IMR-90 (cell line): ENCODE measurements around the gene AFG3L2. TPM values are rescaled to one million over a fixed set of nuclear protein-coding genes. Genes with fewer than 3 reads are reported as not detected.
A peak's percentile ranks its signal among the peaks of the same experiment; 100 is the strongest.

Source experiments
- ATAC-seq: fragments of 200-7000 bp; cut with Tn5 transposase; 2 replicates; pipeline ENCODE4 v1.9.1; 2020; ENCODE audit warnings: low read depth, mild to moderate bottlenecking, moderate library complexity
- Bru-seq: library from RNA; stranded (reverse); fragments of 400-500 nt; gene quantifications from one replicate; lab custom pipeline; 2021; lab: Mats Ljungman, UMichigan
- BruChase-seq, 2 experiments: library from RNA; stranded (reverse); fragments of 400-500 nt; gene quantifications; one replicate each; lab custom pipeline; 2021; lab: Mats Ljungman, UMichigan
- BruUV-seq: library from RNA; stranded (reverse); fragments of 400-500 nt; replicated peaks from 2 replicates; lab custom pipeline; 2021; lab: Mats Ljungman, UMichigan
- CTCF ChIA-PET: fragments of 300-600 bp; formaldehyde crosslinking; extraction: SDS; loops from one replicate; lab custom pipeline; 2021; ENCODE audit warnings: antibody characterized with exemption; lab: Yijun Ruan, JAX
- POLR2A ChIA-PET: fragments of 300-600 bp; sonication (Branson Sonifier 250); formaldehyde crosslinking; loops from one replicate; lab custom pipeline; 2022; ENCODE audit warnings: antibody characterized with exemption; ENCODE audit not compliant: unreplicated experiment; lab: Charles Lee
- DNase-seq: peaks from one replicate; pipeline ENCODE4 v3.0.0; 2013
- H2AFZ ChIP-seq: replicated peaks from 2 replicates; pipeline ENCODE3; 2013; ENCODE audit warnings: low read length, mild to moderate bottlenecking; ENCODE audit not compliant: poor library complexity
- H2AK5ac ChIP-seq: 2 replicates; pipeline ENCODE4 v1.6.1; 2013; ENCODE audit warnings: low read depth, low read length, inconsistent platforms
- H2AK9ac ChIP-seq: replicated peaks from 2 replicates; pipeline ENCODE3; 2013; ENCODE audit warnings: mild to moderate bottlenecking, low read depth, low read length, moderate library complexity; ENCODE audit not compliant: poor library complexity
- H2BK120ac ChIP-seq: 2 replicates; pipeline ENCODE4 v1.6.1; 2013; ENCODE audit warnings: low read depth, low read length, inconsistent platforms
- H2BK15ac ChIP-seq: 3 replicates; pipeline ENCODE4 v1.6.1; 2013; ENCODE audit warnings: low read depth, low read length, inconsistent platforms
- H2BK20ac ChIP-seq: 2 replicates; pipeline ENCODE4 v1.6.1; 2013; ENCODE audit warnings: low read depth, mild to moderate bottlenecking, inconsistent platforms, low read length, moderate library complexity
- H2BK5ac ChIP-seq: 2 replicates; pipeline ENCODE4 v1.6.1; 2013; ENCODE audit warnings: mild to moderate bottlenecking, low read depth, low read length, inconsistent platforms; ENCODE audit not compliant: poor library complexity, severe bottlenecking
- H3K14ac ChIP-seq: replicated peaks from 2 replicates; pipeline ENCODE4 v1.6.1; 2013; ENCODE audit warnings: low read depth, low read length, inconsistent platforms
- H3K18ac ChIP-seq: 2 replicates; pipeline ENCODE4 v1.6.1; 2013; ENCODE audit warnings: low read depth, low read length, control low read depth
- H3K23ac ChIP-seq: 2 replicates; pipeline ENCODE4 v1.6.1; 2013; ENCODE audit warnings: low read depth, low read length, inconsistent platforms
- H3K27ac ChIP-seq: 2 replicates; pipeline ENCODE4 v1.5.1; 2013; ENCODE audit warnings: mild to moderate bottlenecking, control low read depth, low read length; ENCODE audit not compliant: insufficient read depth
- H3K27me3 ChIP-seq: 2 replicates; pipeline ENCODE4 v1.6.1; 2013; ENCODE audit warnings: low read length; ENCODE audit not compliant: control insufficient read depth, insufficient read depth
- H3K36me3 ChIP-seq: 2 replicates; pipeline ENCODE4 v1.6.1; 2013; ENCODE audit warnings: low read length, mixed read lengths; ENCODE audit not compliant: control insufficient read depth, insufficient read depth
- H3K4ac ChIP-seq: 2 replicates; pipeline ENCODE4 v1.6.1; 2013; ENCODE audit warnings: low read depth, low read length, inconsistent platforms
- H3K4me1 ChIP-seq: 2 replicates; pipeline ENCODE4 v1.6.1; 2013; ENCODE audit warnings: low read length, mixed read lengths; ENCODE audit not compliant: control insufficient read depth, insufficient read depth
- H3K4me2 ChIP-seq: 2 replicates; pipeline ENCODE4 v1.6.1; 2013; ENCODE audit warnings: low read depth, mild to moderate bottlenecking, control low read depth, low read length, moderate library complexity
- H3K4me3 ChIP-seq: 2 replicates; pipeline ENCODE4 v1.5.1; 2013; ENCODE audit warnings: low read depth, mild to moderate bottlenecking, control low read depth, low read length, moderate library complexity; ENCODE audit not compliant: insufficient read depth
- H3K56ac ChIP-seq: 2 replicates; pipeline ENCODE4 v1.6.1; 2013; ENCODE audit warnings: low read length, inconsistent platforms; ENCODE audit not compliant: insufficient read depth; ENCODE audit errors: extremely low read depth
- H3K79me1 ChIP-seq, 2 experiments: 2 replicates each; pipeline ENCODE4 v1.6.1; 2013; ENCODE audit warnings: low read length in 2 of 2, inconsistent platforms in 1 of 2, low read depth in 1 of 2
- H3K9ac ChIP-seq: 2 replicates; pipeline ENCODE4 v1.6.1; 2013; ENCODE audit warnings: low read depth, low read length, control low read depth
- H3K9me1 ChIP-seq: 2 replicates; pipeline ENCODE4 v1.6.1; 2013; ENCODE audit warnings: low read length, inconsistent platforms; ENCODE audit not compliant: insufficient read depth
- H3K9me3 ChIP-seq: 2 replicates; pipeline ENCODE4 v1.6.1; 2013; ENCODE audit warnings: low read length; ENCODE audit not compliant: control insufficient read depth, insufficient read depth
- H4K20me1 ChIP-seq: 2 replicates; pipeline ENCODE4 v1.6.1; 2013; ENCODE audit warnings: low read length, inconsistent platforms; ENCODE audit not compliant: insufficient read depth
- H4K5ac ChIP-seq: 2 replicates; pipeline ENCODE4 v1.6.1; 2013; ENCODE audit warnings: mild to moderate bottlenecking, low read depth, low read length, control low read depth
- H4K8ac ChIP-seq, 2 experiments: 2 replicates each; pipeline ENCODE4 v1.6.1; 2013; ENCODE audit warnings: low read depth in 2 of 2, low read length in 2 of 2, control low read depth in 1 of 2, inconsistent platforms in 1 of 2
- H4K91ac ChIP-seq: 2 replicates; pipeline ENCODE4 v1.6.1; 2013; ENCODE audit warnings: low read depth, low read length, inconsistent platforms; ENCODE audit not compliant: insufficient read depth
- BHLHE40 ChIP-seq: fragments of 150-350 bp; IDR thresholded peaks from 2 replicates; pipeline ENCODE4 v1.6.1; 2016; ENCODE audit warnings: mild to moderate bottlenecking, low read depth, low read length
- CHD1 ChIP-seq: IDR thresholded peaks from 2 replicates; pipeline ENCODE4 v1.6.1; 2012; ENCODE audit warnings: low read depth, low read length, improper control_type of control experiment
- MXI1 ChIP-seq: IDR thresholded peaks from 2 replicates; pipeline ENCODE4 v1.6.1; 2012; ENCODE audit warnings: low read depth, mild to moderate bottlenecking, low read length, moderate library complexity, borderline replicate concordance
- RAD21 ChIP-seq: IDR thresholded peaks from 2 replicates; pipeline ENCODE4 v1.6.1; 2012; ENCODE audit warnings: low read length, improper control_type of control experiment
- RCOR1 ChIP-seq: IDR thresholded peaks from 2 replicates; pipeline ENCODE4 v1.6.1; 2012; ENCODE audit warnings: mild to moderate bottlenecking, low read length, improper control_type of control experiment; ENCODE audit not compliant: insufficient replicate concordance
- SMC3 ChIP-seq: fragments of 150-350 bp; IDR thresholded peaks from 2 replicates; pipeline ENCODE4 v1.6.1; 2016; ENCODE audit warnings: low read depth, mild to moderate bottlenecking, antibody characterized with exemption, low read length, moderate library complexity
- WGBS, 2 experiments: methylation state at CpG; one replicate each; pipeline versions ENCODE4 v1.1.5 to v1.1.7; 2013; ENCODE audit warnings: missing lambda C conversion rate in 2 of 2; ENCODE audit not compliant: insufficient read length in 1 of 2; ENCODE audit errors: extremely low coverage in 2 of 2; 5-methylcytosine and 5-hydroxymethylcytosine counted together
- dilution Hi-C: fragments of 300-500 bp; cut with HindIII; formaldehyde crosslinking; loops from one replicate; pipeline ENCODE4 v1.14.3; 2018; ENCODE audit warnings: low sequenced_read_pairs; ENCODE audit not compliant: unreplicated experiment
- in situ Hi-C: fragments of 300-500 bp; cut with MboI; formaldehyde crosslinking; loops from 3 replicates; pipeline ENCODE4 v1.14.3; 2019; ENCODE audit warnings: low sequenced_read_pairs, inconsistent platforms, mixed read lengths
- intact Hi-C: fragments of 100-400 bp; cut with micrococcal nuclease; formaldehyde crosslinking; loops from 2 replicates; pipeline ENCODE4 v1.10.0; 2022
- long read RNA-seq: library from polyadenylated mRNA; unstranded; transcript quantifications from one replicate; pipeline ENCODE4 v2.0.0, GENCODE V29; 2021; ENCODE audit not compliant: unreplicated experiment
- polyA plus RNA-seq, 3 experiments: library from polyadenylated mRNA; depleted of rRNA; stranded (reverse); fragments of >200 nt; gene quantifications; 2 replicates each; pipeline ENCODE4 v1.2.3, GENCODE V29; 2012; ENCODE audit warnings: low replicate concordance in 1 of 3
- total RNA-seq: library from RNA; depleted of rRNA; stranded (reverse); fragments of >200 nt; gene quantifications from 2 replicates; pipeline ENCODE4 v1.2.3, GENCODE V29; 2012; rRNA removed
- TF ChIP-seq, protein P1 (sequence below): fragments of 150-350 bp; IDR thresholded peaks from 2 replicates; pipeline ENCODE4 v1.6.1; 2017; ENCODE audit warnings: mild to moderate bottlenecking, antibody characterized with exemption, low read length, low read depth
- TF ChIP-seq, protein P2 (sequence below): fragments of 150-350 bp; IDR thresholded peaks from 2 replicates; pipeline ENCODE4 v1.6.1; 2016; ENCODE audit warnings: low read depth, mild to moderate bottlenecking, low read length, moderate library complexity, borderline replicate concordance
- TF ChIP-seq, protein P3 (sequence below): conservative IDR thresholded peaks from 2 replicates; pipeline ENCODE4 v1.5.1; 2012; ENCODE audit warnings: mild to moderate bottlenecking, low read depth, low read length, improper control_type of control experiment

AFG3L2 gene
- total RNA-seq = 37.6 and 65.5 TPM in 2 replicates
- polyA plus RNA-seq (2012; rRNA removed) = 24.8 and 26.9 TPM in 2 replicates
- 8.9 and 15.8 TPM in 2 replicates for polyA plus RNA-seq (2012; cell fraction: cytosol; rRNA removed)
- polyA plus RNA-seq (2012; cell fraction: nucleus; rRNA removed; ENCODE audit: low replicate concordance) = 8.0 and 24.0 TPM in 2 replicates
- percentile 84 among the genes with signal in this experiment for Bru-seq, nascent RNA
- BruChase-seq, experiment 1, labeled RNA remaining after a 6-hour chase = percentile 83 among the genes with signal in this experiment
- percentile 78 among the genes with signal in this experiment for BruChase-seq, experiment 2, labeled RNA remaining after a 2-hour chase
- long read RNA-seq, transcript AFG3L2-201 (17 exons, 3,247 nt) = major isoform, 83 of 110 reads
- long read RNA-seq, partial matches to known transcripts = 2 of 110 reads
- long read RNA-seq, other reads (novel, unspliced or antisense) = 25 of 110 reads

DNA sequence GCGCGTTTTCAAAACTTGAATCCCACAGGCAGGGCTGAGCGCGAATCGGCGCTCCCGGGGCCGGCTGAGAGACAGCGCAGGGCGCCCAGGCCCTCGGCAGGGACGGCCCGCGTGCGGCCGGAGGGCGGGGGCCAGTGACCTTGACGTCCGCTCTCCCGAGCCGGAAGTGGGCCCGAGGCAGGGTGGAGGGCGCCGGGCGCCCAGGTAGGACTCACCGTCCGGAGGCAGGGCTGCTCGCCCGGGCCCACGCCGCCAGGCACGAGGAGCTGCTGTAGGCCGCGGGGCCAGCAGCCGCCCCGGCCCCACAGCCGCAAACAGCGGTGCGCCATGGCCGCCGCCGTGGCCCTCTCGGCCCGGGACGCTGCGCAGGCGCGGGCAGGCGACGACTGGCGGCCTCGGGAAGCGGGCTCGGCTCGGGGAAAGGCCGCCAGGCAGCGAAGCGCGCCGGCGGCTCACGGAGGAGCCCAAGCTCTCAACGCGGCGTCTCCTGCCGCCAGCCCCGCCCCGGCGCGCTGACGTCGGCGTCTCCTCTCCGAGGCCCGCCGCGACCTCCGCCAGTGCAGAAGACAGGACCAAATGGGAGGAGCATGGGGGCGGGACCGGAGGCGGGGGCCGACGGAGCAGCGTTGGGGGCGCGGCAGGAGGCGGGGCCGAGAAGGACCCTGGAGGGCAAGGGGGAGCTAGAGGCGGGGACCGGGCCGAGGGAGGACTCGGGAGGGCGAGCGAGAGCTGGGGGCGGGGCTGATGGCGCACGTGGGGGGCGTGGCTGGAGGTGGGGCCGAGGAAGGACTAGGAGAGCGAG lies at the start of gene AFG3L2:
Gene AFG3L2 (minus strand): TSS at position 474 of the 802 bp plus-strand sequence. CDS start 145 bp downstream, at position 329.
- peak within 1 kb of the TSS; percentile 84 for H4K91ac ChIP-seq
- peak within 1 kb of the TSS; percentile 18 for H4K5ac ChIP-seq
- peaks cover under 1% of the 10 kb centered on the region; the same call in 1 of the 2 replicates for H3K9me3 ChIP-seq
- no TSS peak for BruUV-seq
- peaks cover 41% of the 10 kb centered on the region for H4K20me1 ChIP-seq
- H3K4me3 ChIP-seq = peak within 1 kb of the TSS; percentile 73
- peak within 1 kb of the TSS; percentile 94 for H2AFZ ChIP-seq
- H2AK9ac ChIP-seq = peak within 1 kb of the TSS; percentile 73
- DNase-seq (peak; percentile 98), ATAC-seq (peak; percentile 91)
- H3K14ac ChIP-seq = peak within 1 kb of the TSS; percentile 96
- intact Hi-C loops = loop anchor here (2.0 to 5.0 kb wide), 3 partner anchors 48 to 570 kb away; partner anchors contain the start of genes SEH1L and SPIRE1
- peak within 1 kb of the TSS; percentile 77 for H2BK5ac ChIP-seq
- H2BK20ac ChIP-seq = peak within 1 kb of the TSS; percentile 69
- dilution Hi-C loops = no loop called here
- no peaks in the 10 kb centered on the region for H3K27me3 ChIP-seq
- peak within 1 kb of the TSS; percentile 76 for H3K27ac ChIP-seq
- WGBS, 2 experiments = 0% methylated on average over 33 of the region's 100 CpGs; no CpG with 5 or more reads in 1 of the 2 experiments
- peak within 1 kb of the TSS; percentile 91 for H3K56ac ChIP-seq
- ChIA-PET CTCF (interaction anchor here (0.5 to 0.7 kb wide), 2 partner anchors 16 to 108 kb away, joined by 3 to 4 read pairs; no protein-coding TSS in a partner anchor), POLR2A (interaction anchor here (1.2 to 1.3 kb wide), 2 partner anchors 67 to 98 kb away, joined by 4 read pairs; no protein-coding TSS in a partner anchor)
- H2BK120ac ChIP-seq = peak within 1 kb of the TSS; percentile 84
- H3K36me3 ChIP-seq = no peaks in the 10 kb centered on the region
- peaks cover 2% of the 10 kb centered on the region for H3K4me1 ChIP-seq
- H3K23ac ChIP-seq = peak within 1 kb of the TSS; percentile 96
- peak within 1 kb of the TSS; percentile 5 for H3K18ac ChIP-seq
- peak within 1 kb of the TSS; percentile 3; the same call in 1 of the 3 replicates for H2BK15ac ChIP-seq
- peak within 1 kb of the TSS; percentile 71 for H3K4ac ChIP-seq
- peak within 1 kb of the TSS; percentile 92 for H3K9ac ChIP-seq
- in situ Hi-C loops = loop anchor here (10.0 kb wide), 2 partner anchors 58 to 568 kb away; partner anchors contain the start of gene SEH1L
- peak within 1 kb of the TSS; percentile 97 for H3K4me2 ChIP-seq
- H3K9me1 ChIP-seq = peaks cover 14% of the 10 kb centered on the region
- peaks cover 17 to 48% of the 10 kb centered on the region in 2 experiments; a peak in 3 of 4 replicates for H3K79me1 ChIP-seq
- peak within 1 kb of the TSS; percentile 36 to 85 for H4K8ac ChIP-seq
- peak within 1 kb of the TSS; percentile 80 for H2AK5ac ChIP-seq
- TF ChIP-seq, protein P1, sequence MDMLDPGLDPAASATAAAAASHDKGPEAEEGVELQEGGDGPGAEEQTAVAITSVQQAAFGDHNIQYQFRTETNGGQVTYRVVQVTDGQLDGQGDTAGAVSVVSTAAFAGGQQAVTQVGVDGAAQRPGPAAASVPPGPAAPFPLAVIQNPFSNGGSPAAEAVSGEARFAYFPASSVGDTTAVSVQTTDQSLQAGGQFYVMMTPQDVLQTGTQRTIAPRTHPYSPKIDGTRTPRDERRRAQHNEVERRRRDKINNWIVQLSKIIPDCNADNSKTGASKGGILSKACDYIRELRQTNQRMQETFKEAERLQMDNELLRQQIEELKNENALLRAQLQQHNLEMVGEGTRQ = peak; percentile 88
- TF ChIP-seq MXI1 = peak; percentile 49; the same call in 1 of the 2 replicates
- TF ChIP-seq, protein P2, sequence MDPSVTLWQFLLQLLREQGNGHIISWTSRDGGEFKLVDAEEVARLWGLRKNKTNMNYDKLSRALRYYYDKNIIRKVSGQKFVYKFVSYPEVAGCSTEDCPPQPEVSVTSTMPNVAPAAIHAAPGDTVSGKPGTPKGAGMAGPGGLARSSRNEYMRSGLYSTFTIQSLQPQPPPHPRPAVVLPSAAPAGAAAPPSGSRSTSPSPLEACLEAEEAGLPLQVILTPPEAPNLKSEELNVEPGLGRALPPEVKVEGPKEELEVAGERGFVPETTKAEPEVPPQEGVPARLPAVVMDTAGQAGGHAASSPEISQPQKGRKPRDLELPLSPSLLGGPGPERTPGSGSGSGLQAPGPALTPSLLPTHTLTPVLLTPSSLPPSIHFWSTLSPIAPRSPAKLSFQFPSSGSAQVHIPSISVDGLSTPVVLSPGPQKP = no peak
- 0 out of 2 replicates have a peak, but pooled peaks have one; percentile 3 for TF ChIP-seq RAD21
- TF ChIP-seq CHD1 = 0 out of 2 replicates have a peak, but pooled peaks have one; percentile 76
- TF ChIP-seq, protein P3, sequence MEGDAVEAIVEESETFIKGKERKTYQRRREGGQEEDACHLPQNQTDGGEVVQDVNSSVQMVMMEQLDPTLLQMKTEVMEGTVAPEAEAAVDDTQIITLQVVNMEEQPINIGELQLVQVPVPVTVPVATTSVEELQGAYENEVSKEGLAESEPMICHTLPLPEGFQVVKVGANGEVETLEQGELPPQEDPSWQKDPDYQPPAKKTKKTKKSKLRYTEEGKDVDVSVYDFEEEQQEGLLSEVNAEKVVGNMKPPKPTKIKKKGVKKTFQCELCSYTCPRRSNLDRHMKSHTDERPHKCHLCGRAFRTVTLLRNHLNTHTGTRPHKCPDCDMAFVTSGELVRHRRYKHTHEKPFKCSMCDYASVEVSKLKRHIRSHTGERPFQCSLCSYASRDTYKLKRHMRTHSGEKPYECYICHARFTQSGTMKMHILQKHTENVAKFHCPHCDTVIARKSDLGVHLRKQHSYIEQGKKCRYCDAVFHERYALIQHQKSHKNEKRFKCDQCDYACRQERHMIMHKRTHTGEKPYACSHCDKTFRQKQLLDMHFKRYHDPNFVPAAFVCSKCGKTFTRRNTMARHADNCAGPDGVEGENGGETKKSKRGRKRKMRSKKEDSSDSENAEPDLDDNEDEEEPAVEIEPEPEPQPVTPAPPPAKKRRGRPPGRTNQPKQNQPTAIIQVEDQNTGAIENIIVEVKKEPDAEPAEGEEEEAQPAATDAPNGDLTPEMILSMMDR = no peak
- no peak for TF ChIP-seq SMC3
- peak; percentile 88 for TF ChIP-seq BHLHE40
- TF ChIP-seq RCOR1 = no peak
